SK-N-MC (cell line): ENCODE measurements around the gene ANKS1B.

ENCODE experiments used
- DNase-seq: peaks from one replicate; pipeline ENCODE4 v3.0.0-alpha.2; 2011; ENCODE audit warnings: low read depth, low spot score
- H3K27ac ChIP-seq: fragments of 200-600 bp; sonication (generic); 2 replicates; pipeline ENCODE4 v1.5.1; 2016; ENCODE audit warnings: mixed run types
- H3K36me3 ChIP-seq: fragments of 200-600 bp; sonication (generic); 2 replicates; pipeline ENCODE4 v1.6.1; 2017; ENCODE audit warnings: antibody characterized with exemption, low read length, mixed read lengths; ENCODE audit not compliant: insufficient read depth
- H3K4me3 ChIP-seq: fragments of 200-600 bp; sonication (generic); 2 replicates; pipeline ENCODE4 v1.5.1; 2016
- H3K9ac ChIP-seq: fragments of 200-600 bp; sonication (generic); 2 replicates; pipeline ENCODE4 v1.8.0; 2017; ENCODE audit warnings: mixed run types, mixed read lengths; ENCODE audit not compliant: insufficient read length
- H3K9me3 ChIP-seq: fragments of 200-600 bp; sonication (generic); 2 replicates; pipeline ENCODE4 v1.6.1; 2017; ENCODE audit warnings: low read depth, mild to moderate bottlenecking, antibody characterized with exemption, low read length, moderate library complexity, mixed read lengths
- EZH2 ChIP-seq: fragments of 200-600 bp; sonication (generic); IDR thresholded peaks from one replicate; pipeline ENCODE4 v1.6.1; 2017; ENCODE audit warnings: antibody characterized with exemption
- FOXP2 ChIP-seq: optimal IDR thresholded peaks from 2 replicates; pipeline ENCODE3; 2011; ENCODE audit warnings: mild to moderate bottlenecking, moderate library complexity; ENCODE audit not compliant: insufficient read depth; ENCODE audit errors: extremely low read length, control extremely low read depth
- POLR2AphosphoS5 ChIP-seq: IDR thresholded peaks from 2 replicates; pipeline ENCODE4 v1.6.1; 2012; ENCODE audit warnings: mild to moderate bottlenecking, low read depth, low read length, borderline replicate concordance

The ANKS1B gene

GRCh38 chr12:98808243-98808875 is 1176.4 kb downstream of the ANKS1B start:
- Histone ChIP-seq H3K9ac (no peak overlapping the region), H3K36me3 (no peaks in the 10 kb centered on the region), H3K27ac (0 out of 2 replicates have a peak overlapping the region, but pooled peaks have one; percentile 0), H3K4me3 (no peak overlapping the region), H3K9me3 (no peaks in the 10 kb centered on the region)
- TF ChIP-seq EZH2, result no peak
- TF ChIP-seq POLR2AphosphoS5, result no peak
- no peak for TF ChIP-seq FOXP2
- DNase-seq, result no peak

GRCh38 chr12:98807187-98807586 is 1177.5 kb downstream of the ANKS1B start:
- no peak for DNase-seq
- no peaks in the 10 kb centered on the region for H3K36me3 ChIP-seq
- peak overlapping the region; percentile 54 for H3K4me3 ChIP-seq
- TF ChIP-seq EZH2 (no peak), POLR2AphosphoS5 (no peak), FOXP2 (no peak)
- H3K9me3 ChIP-seq, result no peaks in the 10 kb centered on the region
- H3K9ac ChIP-seq, result no peak overlapping the region
- peak overlapping the region; percentile 91 for H3K27ac ChIP-seq

- Histone ChIP-seq H3K9ac (no peak overlapping the region), H3K27ac (no peak overlapping the region), H3K9me3 (no peaks in the 10 kb centered on the region), H3K4me3 (no peak overlapping the region), H3K36me3 (no peaks in the 10 kb centered on the region)
- no peak for TF ChIP-seq POLR2AphosphoS5
- TF ChIP-seq EZH2, result no peak
- TF ChIP-seq FOXP2, result no peak
- no peak for DNase-seq
These were observed 1181.1 kb downstream of the ANKS1B start for GRCh38 chr12:98803468-98804209.

- Histone ChIP-seq H3K9ac (no peak overlapping the region), H3K36me3 (no peaks in the 10 kb centered on the region)
- no peak for TF ChIP-seq POLR2AphosphoS5
- TF ChIP-seq EZH2, result no peak
- TF ChIP-seq FOXP2, result no peak
These were observed 1184.9 kb downstream of the ANKS1B start for GRCh38 chr12:98799822-98800221.

GRCh38 chr12:98799146-98799810 is 1185.5 kb downstream of the ANKS1B start:
- no peaks in the 10 kb centered on the region for H3K9me3 ChIP-seq
- no peaks in the 10 kb centered on the region for H3K36me3 ChIP-seq
- no peak for DNase-seq
- H3K4me3 ChIP-seq, result no peak overlapping the region
- no peak overlapping the region for H3K9ac ChIP-seq
- no peak for TF ChIP-seq FOXP2
- no peak for TF ChIP-seq EZH2
- TF ChIP-seq POLR2AphosphoS5, result no peak
- H3K27ac ChIP-seq, result no peak overlapping the region

More at GRCh38 chr12:98799822-98800221, 1184.9 kb downstream of the ANKS1B start:
- H3K9me3 ChIP-seq, result no peaks in the 10 kb centered on the region
- H3K4me3 ChIP-seq, result no peak overlapping the region
- H3K27ac ChIP-seq, result no peak overlapping the region
- no peak for DNase-seq

GRCh38 chr12:98797200-98797599 is 1187.5 kb downstream of the ANKS1B start:
- Histone ChIP-seq H3K36me3 (no peaks in the 10 kb centered on the region), H3K27ac (no peak overlapping the region), H3K9ac (no peak overlapping the region), H3K9me3 (no peaks in the 10 kb centered on the region), H3K4me3 (no peak overlapping the region)
- TF ChIP-seq EZH2 (no peak), FOXP2 (no peak), POLR2AphosphoS5 (no peak)
- no peak for DNase-seq

- TF ChIP-seq EZH2 (no peak), FOXP2 (no peak), POLR2AphosphoS5 (no peak)
- Histone ChIP-seq H3K9me3 (no peaks in the 10 kb centered on the region), H3K27ac (no peak overlapping the region), H3K9ac (no peak overlapping the region), H3K36me3 (no peaks in the 10 kb centered on the region), H3K4me3 (no peak overlapping the region)
- no peak for DNase-seq
These were observed 1188.0 kb downstream of the ANKS1B start for GRCh38 chr12:98796745-98797144.

- Histone ChIP-seq H3K4me3 (no peak overlapping the region), H3K27ac (no peak overlapping the region), H3K36me3 (no peaks in the 10 kb centered on the region), H3K9me3 (no peaks in the 10 kb centered on the region), H3K9ac (no peak overlapping the region)
- DNase-seq, result no peak
- TF ChIP-seq FOXP2, result no peak
- TF ChIP-seq EZH2, result no peak
- no peak for TF ChIP-seq POLR2AphosphoS5
These were observed 1191.6 kb downstream of the ANKS1B start for GRCh38 chr12:98793121-98793520.
